ENCODE results near the gene PNMA8C.
"Not testable (repeated sequence)": the region's sequence is repeated elsewhere in the genome, so short reads cannot be mapped to it uniquely, and the experiment has no call there.

Gene PNMA8C

GRCh38 chr19:46404055-46404752, 24.5 kb downstream of the PNMA8C start:
- in situ Hi-C loops (cut with MboI; ENCODE audit: low pct_unique_long_range_greater_than_20kb, low sequenced_read_pairs, unreplicated experiment) = loop anchor here (5.0 kb wide), 1 partner anchor 83 kb away; no protein-coding TSS in a partner anchor
- no peak for DNase-seq (ENCODE audit: low spot score)
- TF ChIP-seq CTCF (IDR thresholded peaks at IDR 0.05; ENCODE audit: extremely low read depth, insufficient read depth, missing control alignments) = no peak

GRCh38 chr19:46402725-46403124, 26.0 kb downstream of the PNMA8C start:
- no peak for TF ChIP-seq CTCF (IDR thresholded peaks at IDR 0.05; ENCODE audit: extremely low read depth, insufficient read depth, missing control alignments)
- in situ Hi-C loops (cut with MboI; ENCODE audit: low pct_unique_long_range_greater_than_20kb, low sequenced_read_pairs, unreplicated experiment) = loop anchor here (5.0 kb wide), 1 partner anchor 85 kb away; no protein-coding TSS in a partner anchor
- DNase-seq (ENCODE audit: low spot score) = no peak

GRCh38 chr19:46397801-46398479, 30.8 kb downstream of the PNMA8C start:
- in situ Hi-C loops (cut with MboI; ENCODE audit: low pct_unique_long_range_greater_than_20kb, low sequenced_read_pairs, unreplicated experiment); DNase-seq (ENCODE audit: low spot score): not testable (repeated sequence)

- DNase-seq (ENCODE audit: low spot score) = no peak
- no peak for TF ChIP-seq CTCF (IDR thresholded peaks at IDR 0.05; ENCODE audit: extremely low read depth, insufficient read depth, missing control alignments)
- in situ Hi-C loops (cut with MboI; ENCODE audit: low pct_unique_long_range_greater_than_20kb, low sequenced_read_pairs, unreplicated experiment) = no loop called here
Observed at GRCh38 chr19:46394402-46394797, 34.3 kb downstream of the PNMA8C start.

GRCh38 chr19:46393456-46394401, 35.0 kb downstream of the PNMA8C start:
- no peak for DNase-seq (ENCODE audit: low spot score)
- in situ Hi-C loops (cut with MboI; ENCODE audit: low pct_unique_long_range_greater_than_20kb, low sequenced_read_pairs, unreplicated experiment) = no loop called here
- no peak for TF ChIP-seq CTCF (IDR thresholded peaks at IDR 0.05; ENCODE audit: extremely low read depth, insufficient read depth, missing control alignments)

GRCh38 chr19:46392837-46393236, 35.9 kb downstream of the PNMA8C start:
- in situ Hi-C loops (cut with MboI; ENCODE audit: low pct_unique_long_range_greater_than_20kb, low sequenced_read_pairs, unreplicated experiment) = no loop called here
- no peak for TF ChIP-seq CTCF (IDR thresholded peaks at IDR 0.05; ENCODE audit: extremely low read depth, insufficient read depth, missing control alignments)
- no peak for DNase-seq (ENCODE audit: low spot score)
